Measurements from ENCODE around the gene MAB21L1. TPM values are rescaled to one million over a fixed set of nuclear protein-coding genes. Genes with fewer than 3 reads are reported as not detected.

The MAB21L1 gene
- total and polyA plus RNA-seq, 7 donors, result 0.34 to 1.8 (median 1.2) TPM

- Histone ChIP-seq H3K4me3 (no peak overlapping the region), H3K27me3 (ENCODE audit: insufficient read depth in 3 of 3, low read length in 2 of 3) (no peaks in the 10 kb centered on the region), H3K9me3 (no peaks in the 10 kb centered on the region), H3K27ac (no peak overlapping the region), H3K36me3 (ENCODE audit: insufficient read depth in 1 of 2, low read depth in 1 of 2) (no peaks in the 10 kb centered on the region), H3K4me1 (no peaks in the 10 kb centered on the region)
- ATAC-seq, result no peak
- intact Hi-C loops (cut with DNase I), result no loop called here
- 74 to 89% (median 84%) methylated on average over 51 of the region's 51 CpGs for WGBS, 3 donors
- DNase-seq, result peak in 1 of 2 donors; percentile 38
- TF ChIP-seq CTCF (IDR thresholded peaks at IDR 0.05), result no peak
Observed at GRCh38 chr13:35478271-35479037, 2.0 kb upstream of the MAB21L1 start.

- H3K27me3 ChIP-seq (ENCODE audit: insufficient read depth in 3 of 3, low read length in 2 of 3), result no peaks in the 10 kb centered on the region
Observed at GRCh38 chr13:35477386-35477946, 977 bp upstream of the MAB21L1 start.

GRCh38 chr13:35475212-35475959 is 1.1 kb downstream of the MAB21L1 start:
- Histone ChIP-seq H3K36me3 (ENCODE audit: insufficient read depth in 1 of 2, low read depth in 1 of 2) (no peaks in the 10 kb centered on the region), H3K4me3 (peak overlapping the region; percentile 70), H3K9me3 (no peaks in the 10 kb centered on the region), H3K27me3 (ENCODE audit: insufficient read depth in 3 of 3, low read length in 2 of 3) (no peaks in the 10 kb centered on the region), H3K27ac (peak overlapping the region; percentile 72), H3K4me1 (no peaks in the 10 kb centered on the region)
- DNase-seq (peak; percentile 49 to 86), ATAC-seq (peak; percentile 59 to 72 (median 66))
- WGBS, 3 donors, result 8 to 11% (median 9%) methylated on average over 47 of the region's 47 CpGs
- intact Hi-C loops (cut with DNase I), result no loop called here
- no peak for TF ChIP-seq CTCF (IDR thresholded peaks at IDR 0.05)

More at GRCh38 chr13:35477386-35477946, 977 bp upstream of the MAB21L1 start:
- Histone ChIP-seq H3K4me1 (no peaks in the 10 kb centered on the region), H3K9me3 (no peaks in the 10 kb centered on the region), H3K36me3 (ENCODE audit: insufficient read depth in 1 of 2, low read depth in 1 of 2) (no peaks in the 10 kb centered on the region), H3K4me3 (peak overlapping the region; percentile 70), H3K27ac (no peak overlapping the region)
- WGBS, 3 donors, result 76 to 91% (median 80%) methylated on average over 5 of the region's 5 CpGs
- DNase-seq, result no peak
- no peak for ATAC-seq
- TF ChIP-seq CTCF (IDR thresholded peaks at IDR 0.05), result no peak
- intact Hi-C loops (cut with DNase I), result no loop called here

- Histone ChIP-seq H3K4me3 (peak overlapping the region; percentile 70), H3K27ac (peak overlapping the region; percentile 72), H3K27me3 (ENCODE audit: insufficient read depth in 3 of 3, low read length in 2 of 3) (no peaks in the 10 kb centered on the region), H3K9me3 (no peaks in the 10 kb centered on the region), H3K36me3 (ENCODE audit: insufficient read depth in 1 of 2, low read depth in 1 of 2) (no peaks in the 10 kb centered on the region), H3K4me1 (no peaks in the 10 kb centered on the region)
- ATAC-seq (no peak), DNase-seq (no peak)
- TF ChIP-seq CTCF (IDR thresholded peaks at IDR 0.05), result no peak
- intact Hi-C loops (cut with DNase I), result no loop called here
- WGBS, 3 donors, result 15 to 17% (median 16%) methylated on average over 17 of the region's 17 CpGs
Observed at GRCh38 chr13:35474496-35475211, 1.8 kb downstream of the MAB21L1 start.
